Measurements from ENCODE around the gene BCAP29.

BCAP29 gene

GRCh38 chr7:107666790-107667189, 86.7 kb downstream of the BCAP29 start:
- DNase-seq (ENCODE audit: low read depth in 2 of 2): no peak

DNA sequence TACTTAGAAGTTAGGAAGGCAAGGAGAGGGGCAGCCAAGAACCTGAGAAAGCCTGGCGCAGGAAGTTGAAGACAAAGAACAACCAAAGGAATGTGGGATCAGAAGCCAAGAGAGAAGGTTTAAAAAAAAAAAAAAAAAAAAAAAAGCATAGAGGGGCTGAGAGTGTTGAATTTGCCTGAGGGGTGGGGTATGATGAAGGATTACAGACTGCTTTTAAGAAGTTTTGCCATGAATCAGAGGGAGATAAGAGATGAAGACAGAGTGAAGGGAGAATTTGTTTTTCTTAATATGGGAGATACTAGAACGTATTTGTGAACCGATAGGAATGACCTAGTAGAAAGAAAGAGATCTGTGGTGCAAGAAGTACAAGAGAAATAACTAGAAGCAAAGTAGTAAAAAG, 87.3 kb downstream of the BCAP29 start:
- DNase-seq (ENCODE audit: low read depth in 2 of 2): no peak

DNA sequence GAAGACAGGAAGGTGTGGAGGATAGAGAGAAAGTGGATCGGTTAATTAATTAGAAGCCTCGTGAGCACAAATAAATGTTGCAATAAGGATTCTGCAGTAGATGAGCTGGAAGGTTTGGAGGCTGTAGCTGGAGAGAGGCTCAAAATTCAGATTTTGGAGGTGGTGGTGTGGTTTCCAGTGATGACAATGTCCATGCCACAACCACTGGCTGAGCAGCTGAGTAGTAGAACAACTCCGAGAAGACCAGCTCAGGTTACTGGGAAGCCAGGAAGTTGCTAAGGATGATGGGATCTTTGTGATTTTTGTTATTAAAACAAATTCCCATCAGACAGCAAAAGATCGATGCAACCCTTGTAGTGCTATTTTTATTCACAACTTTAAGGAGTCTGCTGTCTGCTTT, 88.2 kb downstream of the BCAP29 start:
- no peak for DNase-seq (ENCODE audit: low read depth in 2 of 2)
